ENCODE data around the gene GSC2. TPM values are rescaled to one million over a fixed set of nuclear protein-coding genes. Genes with fewer than 3 reads are reported as not detected.

The GSC2 gene
- total and polyA plus RNA-seq, 9 of the 15 experiments (the other 6 are each of a cell fraction or from before 2014, with no cell fraction given), result not detected

DNA sequence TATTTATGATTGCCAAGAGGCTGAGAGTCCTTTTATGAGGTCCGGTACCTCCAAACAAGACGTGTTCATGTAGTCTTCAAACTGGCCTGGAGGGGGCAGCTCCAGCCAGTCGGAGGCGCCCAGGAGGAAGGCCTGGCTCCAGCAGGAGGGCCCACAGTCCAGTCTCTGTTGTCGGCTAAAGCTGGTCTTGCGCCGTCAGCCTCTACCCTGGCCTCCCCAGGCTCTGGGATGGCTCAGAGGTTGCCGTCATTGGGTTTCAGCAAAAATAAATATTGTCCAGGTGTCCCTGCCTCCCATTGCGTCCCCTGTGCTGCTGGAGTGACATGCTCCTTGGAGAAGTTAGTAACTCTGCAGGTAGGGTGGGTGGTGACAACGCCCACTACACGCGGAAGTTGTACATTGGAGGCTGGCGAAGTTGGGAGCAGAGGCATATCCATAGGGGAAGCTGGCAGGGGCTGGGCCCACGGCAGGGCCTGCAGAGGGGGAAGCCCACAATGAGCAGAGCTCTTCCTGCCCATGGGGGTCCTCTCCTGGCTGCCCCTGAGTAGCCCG, 29.5 kb upstream of the GSC2 start (continued):
- no peak for TF ChIP-seq RB1 (IDR thresholded peaks at IDR 0.05; ENCODE audit: low read depth)
- TF ChIP-seq, protein P1, sequence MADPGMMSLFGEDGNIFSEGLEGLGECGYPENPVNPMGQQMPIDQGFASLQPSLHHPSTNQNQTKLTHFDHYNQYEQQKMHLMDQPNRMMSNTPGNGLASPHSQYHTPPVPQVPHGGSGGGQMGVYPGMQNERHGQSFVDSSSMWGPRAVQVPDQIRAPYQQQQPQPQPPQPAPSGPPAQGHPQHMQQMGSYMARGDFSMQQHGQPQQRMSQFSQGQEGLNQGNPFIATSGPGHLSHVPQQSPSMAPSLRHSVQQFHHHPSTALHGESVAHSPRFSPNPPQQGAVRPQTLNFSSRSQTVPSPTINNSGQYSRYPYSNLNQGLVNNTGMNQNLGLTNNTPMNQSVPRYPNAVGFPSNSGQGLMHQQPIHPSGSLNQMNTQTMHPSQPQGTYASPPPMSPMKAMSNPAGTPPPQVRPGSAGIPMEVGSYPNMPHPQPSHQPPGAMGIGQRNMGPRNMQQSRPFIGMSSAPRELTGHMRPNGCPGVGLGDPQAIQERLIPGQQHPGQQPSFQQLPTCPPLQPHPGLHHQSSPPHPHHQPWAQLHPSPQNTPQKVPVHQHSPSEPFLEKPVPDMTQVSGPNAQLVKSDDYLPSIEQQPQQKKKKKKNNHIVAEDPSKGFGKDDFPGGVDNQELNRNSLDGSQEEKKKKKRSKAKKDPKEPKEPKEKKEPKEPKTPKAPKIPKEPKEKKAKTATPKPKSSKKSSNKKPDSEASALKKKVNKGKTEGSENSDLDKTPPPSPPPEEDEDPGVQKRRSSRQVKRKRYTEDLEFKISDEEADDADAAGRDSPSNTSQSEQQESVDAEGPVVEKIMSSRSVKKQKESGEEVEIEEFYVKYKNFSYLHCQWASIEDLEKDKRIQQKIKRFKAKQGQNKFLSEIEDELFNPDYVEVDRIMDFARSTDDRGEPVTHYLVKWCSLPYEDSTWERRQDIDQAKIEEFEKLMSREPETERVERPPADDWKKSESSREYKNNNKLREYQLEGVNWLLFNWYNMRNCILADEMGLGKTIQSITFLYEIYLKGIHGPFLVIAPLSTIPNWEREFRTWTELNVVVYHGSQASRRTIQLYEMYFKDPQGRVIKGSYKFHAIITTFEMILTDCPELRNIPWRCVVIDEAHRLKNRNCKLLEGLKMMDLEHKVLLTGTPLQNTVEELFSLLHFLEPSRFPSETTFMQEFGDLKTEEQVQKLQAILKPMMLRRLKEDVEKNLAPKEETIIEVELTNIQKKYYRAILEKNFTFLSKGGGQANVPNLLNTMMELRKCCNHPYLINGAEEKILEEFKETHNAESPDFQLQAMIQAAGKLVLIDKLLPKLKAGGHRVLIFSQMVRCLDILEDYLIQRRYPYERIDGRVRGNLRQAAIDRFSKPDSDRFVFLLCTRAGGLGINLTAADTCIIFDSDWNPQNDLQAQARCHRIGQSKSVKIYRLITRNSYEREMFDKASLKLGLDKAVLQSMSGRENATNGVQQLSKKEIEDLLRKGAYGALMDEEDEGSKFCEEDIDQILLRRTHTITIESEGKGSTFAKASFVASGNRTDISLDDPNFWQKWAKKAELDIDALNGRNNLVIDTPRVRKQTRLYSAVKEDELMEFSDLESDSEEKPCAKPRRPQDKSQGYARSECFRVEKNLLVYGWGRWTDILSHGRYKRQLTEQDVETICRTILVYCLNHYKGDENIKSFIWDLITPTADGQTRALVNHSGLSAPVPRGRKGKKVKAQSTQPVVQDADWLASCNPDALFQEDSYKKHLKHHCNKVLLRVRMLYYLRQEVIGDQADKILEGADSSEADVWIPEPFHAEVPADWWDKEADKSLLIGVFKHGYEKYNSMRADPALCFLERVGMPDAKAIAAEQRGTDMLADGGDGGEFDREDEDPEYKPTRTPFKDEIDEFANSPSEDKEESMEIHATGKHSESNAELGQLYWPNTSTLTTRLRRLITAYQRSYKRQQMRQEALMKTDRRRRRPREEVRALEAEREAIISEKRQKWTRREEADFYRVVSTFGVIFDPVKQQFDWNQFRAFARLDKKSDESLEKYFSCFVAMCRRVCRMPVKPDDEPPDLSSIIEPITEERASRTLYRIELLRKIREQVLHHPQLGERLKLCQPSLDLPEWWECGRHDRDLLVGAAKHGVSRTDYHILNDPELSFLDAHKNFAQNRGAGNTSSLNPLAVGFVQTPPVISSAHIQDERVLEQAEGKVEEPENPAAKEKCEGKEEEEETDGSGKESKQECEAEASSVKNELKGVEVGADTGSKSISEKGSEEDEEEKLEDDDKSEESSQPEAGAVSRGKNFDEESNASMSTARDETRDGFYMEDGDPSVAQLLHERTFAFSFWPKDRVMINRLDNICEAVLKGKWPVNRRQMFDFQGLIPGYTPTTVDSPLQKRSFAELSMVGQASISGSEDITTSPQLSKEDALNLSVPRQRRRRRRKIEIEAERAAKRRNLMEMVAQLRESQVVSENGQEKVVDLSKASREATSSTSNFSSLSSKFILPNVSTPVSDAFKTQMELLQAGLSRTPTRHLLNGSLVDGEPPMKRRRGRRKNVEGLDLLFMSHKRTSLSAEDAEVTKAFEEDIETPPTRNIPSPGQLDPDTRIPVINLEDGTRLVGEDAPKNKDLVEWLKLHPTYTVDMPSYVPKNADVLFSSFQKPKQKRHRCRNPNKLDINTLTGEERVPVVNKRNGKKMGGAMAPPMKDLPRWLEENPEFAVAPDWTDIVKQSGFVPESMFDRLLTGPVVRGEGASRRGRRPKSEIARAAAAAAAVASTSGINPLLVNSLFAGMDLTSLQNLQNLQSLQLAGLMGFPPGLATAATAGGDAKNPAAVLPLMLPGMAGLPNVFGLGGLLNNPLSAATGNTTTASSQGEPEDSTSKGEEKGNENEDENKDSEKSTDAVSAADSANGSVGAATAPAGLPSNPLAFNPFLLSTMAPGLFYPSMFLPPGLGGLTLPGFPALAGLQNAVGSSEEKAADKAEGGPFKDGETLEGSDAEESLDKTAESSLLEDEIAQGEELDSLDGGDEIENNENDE (IDR thresholded peaks at IDR 0.05; ENCODE audit: low read depth, low read length), result peak; percentile 27
- no peak for TF ChIP-seq RAD51 (IDR thresholded peaks at IDR 0.05; ENCODE audit: borderline replicate concordance, low read depth)
- TF ChIP-seq DIDO1 (tag; IDR thresholded peaks at IDR 0.05; ENCODE audit: low read depth), result peak; percentile 44; the same call in 1 of the 2 replicates
- no peak for TF ChIP-seq ETV1 (tag; conservative IDR thresholded peaks at IDR 0.05; ENCODE audit: low read depth)
- TF ChIP-seq, protein P2, sequence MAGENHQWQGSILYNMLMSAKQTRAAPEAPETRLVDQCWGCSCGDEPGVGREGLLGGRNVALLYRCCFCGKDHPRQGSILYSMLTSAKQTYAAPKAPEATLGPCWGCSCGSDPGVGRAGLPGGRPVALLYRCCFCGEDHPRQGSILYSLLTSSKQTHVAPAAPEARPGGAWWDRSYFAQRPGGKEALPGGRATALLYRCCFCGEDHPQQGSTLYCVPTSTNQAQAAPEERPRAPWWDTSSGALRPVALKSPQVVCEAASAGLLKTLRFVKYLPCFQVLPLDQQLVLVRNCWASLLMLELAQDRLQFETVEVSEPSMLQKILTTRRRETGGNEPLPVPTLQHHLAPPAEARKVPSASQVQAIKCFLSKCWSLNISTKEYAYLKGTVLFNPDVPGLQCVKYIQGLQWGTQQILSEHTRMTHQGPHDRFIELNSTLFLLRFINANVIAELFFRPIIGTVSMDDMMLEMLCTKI (IDR thresholded peaks at IDR 0.05; ENCODE audit: partially characterized antibody), result no peak
- TF ChIP-seq ZNF766 (CRISPR knock-in tag; conservative IDR thresholded peaks at IDR 0.05), result no peak
- TF ChIP-seq, protein P3, sequence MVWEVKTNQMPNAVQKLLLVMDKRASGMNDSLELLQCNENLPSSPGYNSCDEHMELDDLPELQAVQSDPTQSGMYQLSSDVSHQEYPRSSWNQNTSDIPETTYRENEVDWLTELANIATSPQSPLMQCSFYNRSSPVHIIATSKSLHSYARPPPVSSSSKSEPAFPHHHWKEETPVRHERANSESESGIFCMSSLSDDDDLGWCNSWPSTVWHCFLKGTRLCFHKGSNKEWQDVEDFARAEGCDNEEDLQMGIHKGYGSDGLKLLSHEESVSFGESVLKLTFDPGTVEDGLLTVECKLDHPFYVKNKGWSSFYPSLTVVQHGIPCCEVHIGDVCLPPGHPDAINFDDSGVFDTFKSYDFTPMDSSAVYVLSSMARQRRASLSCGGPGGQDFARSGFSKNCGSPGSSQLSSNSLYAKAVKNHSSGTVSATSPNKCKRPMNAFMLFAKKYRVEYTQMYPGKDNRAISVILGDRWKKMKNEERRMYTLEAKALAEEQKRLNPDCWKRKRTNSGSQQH (CRISPR knock-in tag; IDR thresholded peaks at IDR 0.05), result no peak
- no peak; the same call in none of the 2 replicates for TF ChIP-seq JUND (IDR thresholded peaks at IDR 0.05; ENCODE audit: borderline replicate concordance, low read depth, low read length)
- TF ChIP-seq JUND (tag; IDR thresholded peaks at IDR 0.05; ENCODE audit: borderline replicate concordance, low read depth, low read length), result no peak
- TF ChIP-seq BRCA1 (IDR thresholded peaks at IDR 0.05), result no peak
- TF ChIP-seq BRCA1 (CRISPR knock-in tag; IDR thresholded peaks at IDR 0.05), result no peak
- no peak for TF ChIP-seq ZNF668 (CRISPR knock-in tag; IDR thresholded peaks at IDR 0.05)
- no peak for TF ChIP-seq FOXP1 (CRISPR knock-in tag; IDR thresholded peaks at IDR 0.05)

Data from K562 (cell line).